DMS53 treated with DMSO at 0.1 percent for 48 hours (cell line): ENCODE results near the gene BICC1.

Source experiments
- DNase-seq: peaks from one replicate; lab custom pipeline; 2025; ENCODE audit not compliant: unreplicated experiment; lab: John Stamatoyannopoulos, UW

Gene BICC1

GRCh38 chr10:58772758-58773157 lies 260.1 kb downstream of the BICC1 start:
- DNase-seq, result no peak

- no peak for DNase-seq
Measured at GRCh38 chr10:58773341-58773740, 260.7 kb downstream of the BICC1 start.

DNA sequence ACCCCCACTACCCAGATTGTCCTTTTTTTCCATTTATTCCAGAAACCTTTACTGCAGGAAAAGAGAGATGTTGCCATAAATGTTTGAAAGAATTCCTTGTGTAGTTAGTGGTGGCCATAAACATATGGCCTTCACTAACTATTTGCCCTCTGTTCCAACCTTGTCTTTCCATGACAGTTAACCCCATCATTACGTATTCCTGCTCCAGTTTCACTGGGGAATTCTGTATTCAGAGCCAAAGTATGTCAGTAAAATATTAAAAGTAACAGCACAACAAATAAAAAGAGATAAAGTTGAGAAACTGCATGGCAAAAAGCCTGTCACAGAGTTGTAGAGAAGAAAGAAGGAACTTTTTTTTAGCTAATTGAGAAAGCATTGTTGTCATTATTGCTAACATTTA lies 261.3 kb downstream of the BICC1 start:
- no peak for DNase-seq

- no peak for DNase-seq
Measured at GRCh38 chr10:58775960-58776567, 263.4 kb downstream of the BICC1 start.

DNA sequence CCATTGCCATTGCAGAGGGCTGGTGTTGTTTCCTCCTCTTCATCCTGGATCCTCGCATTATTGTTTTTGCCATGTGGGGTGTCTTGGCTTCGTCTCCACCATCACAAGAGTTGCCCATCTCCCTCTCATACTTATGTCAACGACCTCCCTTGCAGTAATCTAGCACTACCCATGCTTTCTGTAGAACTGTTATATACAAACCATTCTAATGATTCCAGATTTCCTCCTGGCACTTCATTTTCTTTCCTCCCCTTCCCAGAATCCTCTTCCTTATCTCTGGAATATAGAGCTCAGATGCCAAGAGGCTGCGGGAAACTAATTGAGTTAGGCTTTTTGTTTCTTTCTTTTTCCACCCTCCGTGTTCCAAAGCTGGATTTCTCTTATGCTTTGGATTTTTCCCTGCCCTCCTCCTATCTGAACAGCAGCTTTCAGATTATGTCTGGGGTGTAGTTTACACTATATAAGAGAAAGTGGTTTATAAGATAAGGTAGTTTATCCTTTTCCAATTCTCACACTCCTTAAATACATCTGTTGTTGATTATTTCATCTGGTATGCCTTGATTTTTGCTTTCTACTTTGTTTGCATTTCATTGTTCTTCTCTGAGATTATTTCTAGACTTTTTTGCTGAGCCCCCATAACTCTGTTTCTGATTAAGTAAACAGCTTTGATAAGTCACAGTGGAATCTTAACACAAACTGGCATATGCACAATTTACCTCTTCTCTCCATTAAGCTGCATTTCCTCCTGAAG lies 264.1 kb downstream of the BICC1 start:
- no peak for DNase-seq

DNA sequence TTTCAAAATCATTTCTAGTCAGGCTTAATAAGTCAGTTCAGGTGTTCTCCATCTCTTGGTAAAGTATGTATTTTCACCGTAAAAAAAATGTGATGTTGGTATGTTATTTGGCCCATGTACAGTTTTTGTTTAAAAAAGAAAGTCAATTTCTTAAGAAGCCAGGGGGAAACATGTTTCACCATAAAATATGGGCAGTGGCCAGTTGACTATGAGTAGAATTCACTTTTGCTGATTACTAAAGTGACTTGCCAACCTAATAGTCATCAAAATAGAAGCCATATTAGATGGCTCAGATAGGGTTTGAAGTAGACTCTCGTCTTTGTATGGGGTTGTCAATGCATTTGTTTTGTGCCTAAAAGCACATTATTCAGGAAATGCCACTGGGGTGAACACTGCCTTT lies 266.3 kb downstream of the BICC1 start:
- DNase-seq, result no peak

GRCh38 chr10:58779594-58779993 lies 266.9 kb downstream of the BICC1 start:
- DNase-seq, result no peak

- DNase-seq, result no peak
Measured at GRCh38 chr10:58780476-58780875, 267.8 kb downstream of the BICC1 start.

- DNase-seq, result peak; percentile 42
Measured at GRCh38 chr10:58781873-58782488, 269.3 kb downstream of the BICC1 start.

DNA sequence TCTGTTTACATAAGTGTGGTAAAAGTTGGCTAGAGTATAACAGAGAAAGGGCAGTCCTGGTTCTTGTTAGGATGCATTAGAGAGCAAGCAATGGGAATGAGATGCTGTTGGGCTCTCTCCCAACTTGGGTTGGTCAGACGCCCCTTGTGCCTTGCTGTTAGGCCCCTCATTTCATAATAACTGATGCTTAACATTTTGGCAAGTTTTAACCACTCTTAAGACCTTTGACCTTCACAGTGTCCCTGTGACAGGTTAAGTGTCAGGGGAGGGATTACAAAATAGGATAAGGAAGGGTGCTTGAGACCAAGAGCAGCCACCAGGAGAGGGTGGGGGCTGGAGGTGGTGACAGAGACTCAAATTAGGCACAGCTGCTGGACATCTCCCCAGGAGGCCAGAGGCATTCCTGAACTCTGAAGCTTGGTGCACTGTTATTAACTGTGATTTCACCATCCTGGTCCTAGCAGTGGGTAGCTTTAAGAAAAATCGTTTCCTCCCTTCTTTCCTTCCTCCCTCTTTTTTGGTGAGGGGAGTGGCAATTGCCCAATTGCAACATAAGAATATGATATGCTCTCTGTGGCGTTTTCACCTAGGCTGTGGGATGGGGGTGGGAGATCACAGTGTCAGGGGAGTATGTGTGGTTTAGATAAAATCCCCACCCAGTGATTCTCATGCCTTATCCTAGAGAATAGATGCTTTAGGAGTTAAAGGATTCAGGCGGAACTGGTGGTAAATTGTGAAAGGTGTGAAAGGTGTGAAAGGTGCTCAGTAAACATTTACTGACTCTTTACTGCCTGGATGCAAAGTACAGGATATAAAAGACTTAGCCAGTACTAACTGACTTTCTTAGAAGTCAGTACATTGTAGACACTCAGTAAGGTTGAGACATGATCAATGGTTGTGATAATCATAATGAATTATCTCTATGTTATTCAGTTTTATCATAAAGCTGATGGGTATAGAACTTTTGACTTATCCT lies 270.5 kb downstream of the BICC1 start:
- no peak for DNase-seq

GRCh38 chr10:58784361-58784760 lies 271.7 kb downstream of the BICC1 start:
- no peak for DNase-seq

DNA sequence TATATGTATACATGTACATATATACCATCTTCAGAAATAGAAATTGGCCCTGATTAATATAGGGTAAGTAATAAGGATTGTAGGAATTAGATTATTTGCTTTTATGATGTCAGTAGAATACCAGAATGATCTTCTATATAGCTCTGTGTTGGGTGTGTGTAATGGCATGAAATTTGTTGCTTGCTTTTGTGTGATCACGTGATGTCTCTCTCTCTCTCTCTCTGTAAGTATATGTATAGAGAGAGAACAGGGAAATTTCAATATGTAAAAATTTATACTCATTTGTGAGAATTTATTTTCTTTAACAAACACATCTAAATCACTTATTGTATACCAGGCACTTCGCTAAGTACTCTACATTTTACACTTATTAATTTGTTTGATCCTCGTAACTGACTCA lies 272.7 kb downstream of the BICC1 start:
- DNase-seq, result no peak

- DNase-seq, result no peak
Measured at GRCh38 chr10:58791137-58791536, 278.5 kb downstream of the BICC1 start.

DNA sequence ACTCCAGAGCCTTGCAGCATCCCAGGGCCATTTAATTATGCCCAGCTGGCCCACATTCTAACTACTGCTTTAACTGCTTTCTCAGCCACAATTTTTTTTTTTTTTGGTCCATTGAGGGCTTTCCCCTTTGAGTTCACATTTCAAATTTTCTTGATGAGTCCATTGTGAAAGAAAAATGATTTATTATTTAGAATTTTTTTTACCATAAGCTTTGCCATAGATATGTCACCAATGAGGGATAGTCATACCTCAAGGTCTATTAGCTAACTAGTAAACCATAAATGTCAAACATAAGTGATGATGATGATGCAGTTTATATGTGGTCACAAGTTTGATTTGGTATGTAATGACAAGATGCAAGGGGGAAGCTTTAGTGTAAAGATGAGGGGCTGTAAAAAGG lies 282.9 kb downstream of the BICC1 start:
- DNase-seq, result no peak

GRCh38 chr10:58796242-58796641 lies 283.6 kb downstream of the BICC1 start:
- DNase-seq, result no peak

DNA sequence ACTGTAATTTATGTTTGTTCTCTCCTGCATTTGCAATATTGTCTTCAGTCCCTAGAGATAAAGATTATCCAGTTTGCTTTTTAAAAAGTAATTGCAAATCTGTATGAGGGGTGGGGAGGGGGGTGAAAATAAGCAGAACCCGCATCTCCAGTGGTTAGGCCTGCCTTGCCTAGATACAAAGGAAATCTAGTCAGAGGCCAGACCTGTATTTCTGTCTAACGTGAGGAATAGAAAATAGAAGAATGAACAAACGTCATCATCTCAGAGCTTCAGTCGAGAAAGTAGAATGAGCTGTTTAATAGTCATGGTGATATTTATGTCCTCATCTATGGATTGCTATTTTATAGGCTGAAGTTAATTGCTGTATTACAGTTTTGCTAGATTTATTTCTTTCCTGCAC lies 284.2 kb downstream of the BICC1 start:
- no peak for DNase-seq

GRCh38 chr10:58797356-58797755 lies 284.7 kb downstream of the BICC1 start:
- no peak for DNase-seq

GRCh38 chr10:58802047-58802446 lies 289.4 kb downstream of the BICC1 start:
- DNase-seq, result no peak

GRCh38 chr10:58806323-58806722 lies 293.7 kb downstream of the BICC1 start:
- no peak for DNase-seq

DNA sequence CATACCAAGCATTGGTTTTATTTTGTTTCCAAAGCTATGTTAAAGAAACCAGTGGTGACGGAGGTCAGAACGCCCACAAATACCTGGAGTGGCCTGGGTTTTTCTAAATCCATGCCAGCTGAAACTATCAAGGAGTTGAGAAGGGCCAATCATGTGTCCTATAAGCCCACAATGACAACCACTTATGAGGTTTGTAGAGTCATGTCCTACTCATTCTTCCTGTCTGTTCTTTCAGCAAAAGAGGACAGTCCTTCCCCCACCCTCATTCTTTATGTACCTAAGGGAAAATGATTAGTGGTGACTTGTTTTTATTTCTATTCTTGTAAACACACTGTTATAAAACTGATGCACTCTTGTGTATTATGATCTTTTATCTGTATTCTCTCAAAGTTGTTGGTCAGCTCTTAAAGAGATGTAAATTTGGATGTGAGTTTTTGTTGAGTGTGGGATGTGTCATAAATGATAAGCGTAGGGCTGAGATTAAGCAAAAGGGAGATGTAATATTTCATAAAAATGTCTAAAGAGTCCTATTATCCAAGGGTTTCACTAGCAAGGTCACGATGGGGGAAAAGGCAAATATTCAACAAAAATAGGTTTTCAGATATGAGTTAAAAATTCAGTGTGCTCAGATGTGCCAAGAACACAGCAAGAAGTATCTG lies 294.4 kb downstream of the BICC1 start:
- DNase-seq, result no peak

- DNase-seq, result no peak
Measured at GRCh38 chr10:58807629-58808022, 295.0 kb downstream of the BICC1 start.
